ENCODE measurements around the gene ANGEL1.
A peak's percentile ranks its signal among the peaks of the same experiment; 100 is the strongest.

Gene ANGEL1, protein sequence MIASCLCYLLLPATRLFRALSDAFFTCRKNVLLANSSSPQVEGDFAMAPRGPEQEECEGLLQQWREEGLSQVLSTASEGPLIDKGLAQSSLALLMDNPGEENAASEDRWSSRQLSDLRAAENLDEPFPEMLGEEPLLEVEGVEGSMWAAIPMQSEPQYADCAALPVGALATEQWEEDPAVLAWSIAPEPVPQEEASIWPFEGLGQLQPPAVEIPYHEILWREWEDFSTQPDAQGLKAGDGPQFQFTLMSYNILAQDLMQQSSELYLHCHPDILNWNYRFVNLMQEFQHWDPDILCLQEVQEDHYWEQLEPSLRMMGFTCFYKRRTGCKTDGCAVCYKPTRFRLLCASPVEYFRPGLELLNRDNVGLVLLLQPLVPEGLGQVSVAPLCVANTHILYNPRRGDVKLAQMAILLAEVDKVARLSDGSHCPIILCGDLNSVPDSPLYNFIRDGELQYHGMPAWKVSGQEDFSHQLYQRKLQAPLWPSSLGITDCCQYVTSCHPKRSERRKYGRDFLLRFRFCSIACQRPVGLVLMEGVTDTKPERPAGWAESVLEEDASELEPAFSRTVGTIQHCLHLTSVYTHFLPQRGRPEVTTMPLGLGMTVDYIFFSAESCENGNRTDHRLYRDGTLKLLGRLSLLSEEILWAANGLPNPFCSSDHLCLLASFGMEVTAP

DNA sequence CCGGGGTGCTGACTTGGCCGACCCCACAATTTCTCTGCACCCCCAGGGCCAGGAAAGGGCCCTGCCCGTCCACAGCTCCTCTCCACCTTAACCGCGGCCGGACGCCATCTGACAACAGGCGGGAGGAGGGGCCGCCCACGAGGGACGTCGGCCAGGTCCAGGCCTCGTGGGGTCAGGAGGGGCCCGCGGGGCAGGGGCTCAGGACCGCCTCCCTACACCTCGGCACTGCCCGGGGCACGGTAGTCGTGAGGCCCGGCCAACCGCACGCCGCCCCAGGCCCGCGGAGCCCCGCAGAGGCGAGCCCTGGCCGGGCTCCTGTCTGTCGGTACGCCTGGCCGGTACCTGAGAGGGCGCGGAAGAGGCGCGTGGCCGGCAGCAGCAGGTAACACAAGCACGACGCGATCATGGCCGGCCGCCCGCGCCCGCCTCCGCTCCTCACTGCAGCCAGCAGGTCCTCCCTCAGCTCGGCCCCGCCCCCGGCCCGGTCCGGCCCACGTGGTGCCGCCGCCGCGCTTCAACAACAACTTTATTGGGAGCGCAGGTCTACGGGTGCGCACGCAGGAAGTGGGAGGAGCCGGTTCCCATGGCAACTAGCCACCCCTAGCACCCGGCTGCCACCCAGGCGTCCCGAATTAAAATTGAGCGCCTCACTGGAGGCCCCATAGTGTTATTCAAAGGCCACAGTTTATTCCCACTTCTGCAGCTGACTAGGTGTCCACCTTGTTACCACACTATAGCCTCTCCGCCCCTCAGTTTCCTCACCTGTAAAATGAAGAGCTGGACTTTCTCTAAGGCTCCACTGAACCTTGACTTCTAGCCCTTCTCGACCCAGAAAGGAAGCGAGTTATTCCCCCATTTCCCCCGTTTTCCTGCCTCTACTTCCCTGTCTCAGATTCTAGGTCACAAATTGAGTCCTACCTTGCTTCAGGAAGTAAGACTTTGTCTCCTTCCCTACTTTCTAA is at the start of gene ANGEL1:
Gene ANGEL1, minus strand, starts transcription at position 461 of the 962 bp plus-strand sequence. Its CDS starts 55 bp downstream, at position 406.
- DNase-seq (ENCODE audit: low spot score) = peak; percentile 95

DNA sequence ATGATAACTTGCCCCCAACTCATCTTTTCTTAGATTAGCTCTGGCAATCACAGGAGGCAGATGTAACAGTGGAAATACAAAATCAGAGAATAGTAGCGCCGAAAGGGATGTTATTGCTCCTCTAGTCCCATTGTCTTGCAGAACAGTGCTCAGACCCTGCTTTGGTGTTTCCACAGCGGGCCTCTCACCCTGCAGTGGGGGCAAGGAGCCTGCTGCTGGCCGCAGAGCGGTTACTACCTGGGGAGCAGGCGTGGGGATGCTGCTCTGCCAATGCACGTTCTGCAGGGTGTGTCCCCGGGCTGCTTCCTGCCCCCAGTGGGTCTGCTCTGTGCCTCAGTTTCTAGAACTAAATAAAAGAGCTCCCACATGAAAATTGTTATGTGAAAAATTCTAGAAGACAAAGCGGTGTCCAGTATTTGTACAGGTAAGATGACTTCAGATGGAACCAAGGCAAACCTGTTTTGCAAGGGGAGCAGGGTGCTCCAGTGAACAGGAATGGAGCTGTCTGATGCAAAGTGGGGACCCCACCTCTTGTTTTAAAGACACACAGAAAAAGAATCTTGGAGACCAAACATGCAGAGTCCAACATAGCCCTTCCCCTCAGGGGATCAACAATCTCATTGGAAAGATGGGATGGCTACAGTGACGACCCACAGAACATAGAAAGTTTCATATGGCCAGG is 49.0 kb upstream of the ANGEL1 start:
- no peak for DNase-seq (ENCODE audit: low spot score)

DNA sequence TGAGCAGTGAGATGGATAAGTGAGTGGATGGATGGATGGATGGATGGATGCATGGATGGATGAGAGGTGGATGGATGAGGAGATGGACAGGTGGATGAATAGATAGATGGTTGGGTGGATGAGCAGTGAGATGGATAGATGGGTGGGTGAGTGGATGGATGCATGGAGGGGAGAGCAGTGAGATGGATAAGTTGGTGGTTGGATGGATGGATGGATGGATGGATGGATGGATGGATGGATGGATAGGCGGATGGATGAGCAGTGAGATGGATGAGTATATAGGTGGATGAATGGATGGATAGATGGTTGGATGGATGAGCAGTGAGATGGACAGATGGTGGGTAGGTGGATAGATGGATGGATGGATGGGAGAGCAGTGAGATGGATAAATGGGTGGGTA is 44.1 kb upstream of the ANGEL1 start:
- no peak for DNase-seq (ENCODE audit: low spot score)

- DNase-seq (ENCODE audit: low spot score) = no peak
These were observed 42.4 kb upstream of the ANGEL1 start for GRCh38 chr14:76855066-76855465.

DNA sequence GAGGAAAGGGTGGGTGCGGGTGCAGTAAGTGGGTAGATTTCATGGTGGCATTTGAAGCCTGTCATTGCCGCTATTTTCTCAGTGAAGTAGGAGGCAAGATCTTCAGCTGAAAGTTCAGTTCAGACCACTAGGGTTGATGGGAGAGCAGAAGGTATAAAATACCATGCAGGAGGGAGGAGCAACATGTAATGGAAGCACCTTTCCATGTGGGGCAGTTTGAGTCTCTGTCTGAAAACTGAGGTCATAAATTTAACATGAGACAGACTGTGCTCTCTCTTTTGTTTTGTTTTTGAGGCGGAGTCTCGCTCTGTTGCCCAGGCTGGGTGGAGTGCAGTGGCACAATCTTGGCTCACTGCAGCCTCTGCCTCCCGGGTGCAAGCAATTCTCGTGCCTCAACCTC is 36.2 kb upstream of the ANGEL1 start:
- no peak for DNase-seq (ENCODE audit: low spot score)

GRCh38 chr14:76846331-76847047 is 33.8 kb upstream of the ANGEL1 start:
- DNase-seq (ENCODE audit: low spot score) = no peak

- DNase-seq (ENCODE audit: low spot score) = peak; percentile 53
These were observed 31.5 kb upstream of the ANGEL1 start for GRCh38 chr14:76844223-76844622.

DNA sequence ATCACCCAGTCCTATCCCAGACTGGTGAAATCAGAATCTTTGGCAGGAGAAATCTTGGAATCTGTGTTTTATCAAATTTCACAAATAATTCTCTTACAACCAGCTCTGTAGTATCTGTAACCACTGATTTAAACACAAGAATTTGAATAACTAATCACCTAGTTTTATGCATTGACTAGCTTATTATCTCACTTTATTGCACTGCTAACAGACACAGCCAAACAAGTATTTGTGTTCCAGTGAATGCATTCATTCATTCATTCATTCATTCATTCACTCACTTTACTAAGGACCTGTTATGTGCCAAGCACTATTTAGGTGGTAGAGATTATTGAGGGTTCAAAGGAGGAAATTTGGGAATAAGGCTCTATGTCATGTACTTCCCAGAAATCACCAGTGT is 29.7 kb upstream of the ANGEL1 start:
- DNase-seq (ENCODE audit: low spot score) = no peak

GRCh38 chr14:76837524-76837923 is 24.8 kb upstream of the ANGEL1 start:
- no peak for DNase-seq (ENCODE audit: low spot score)

GRCh38 chr14:76836029-76836630 is 23.4 kb upstream of the ANGEL1 start:
- no peak for DNase-seq (ENCODE audit: low spot score)

- no peak for DNase-seq (ENCODE audit: low spot score)
These were observed 21.6 kb upstream of the ANGEL1 start for GRCh38 chr14:76834241-76834661.

DNA sequence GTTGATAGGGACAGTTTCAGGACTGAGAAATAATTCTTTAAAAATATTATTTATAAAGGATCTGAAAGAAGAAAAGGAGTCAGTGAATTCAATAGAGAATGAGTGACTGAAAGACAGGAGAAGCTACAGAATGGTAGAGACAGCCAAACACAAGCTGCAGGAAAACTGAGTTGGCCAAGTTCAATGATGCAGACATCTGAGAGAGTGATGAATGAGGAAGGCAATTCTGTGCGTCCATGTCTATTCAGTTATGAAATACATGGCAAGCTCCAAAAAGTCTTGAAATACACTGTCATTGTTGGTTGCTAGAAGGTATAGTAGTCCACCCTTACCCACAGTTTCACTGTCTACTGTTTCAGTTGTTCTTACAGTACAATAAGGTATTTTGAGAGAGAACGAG is 20.3 kb upstream of the ANGEL1 start:
- no peak for DNase-seq (ENCODE audit: low spot score)

DNA sequence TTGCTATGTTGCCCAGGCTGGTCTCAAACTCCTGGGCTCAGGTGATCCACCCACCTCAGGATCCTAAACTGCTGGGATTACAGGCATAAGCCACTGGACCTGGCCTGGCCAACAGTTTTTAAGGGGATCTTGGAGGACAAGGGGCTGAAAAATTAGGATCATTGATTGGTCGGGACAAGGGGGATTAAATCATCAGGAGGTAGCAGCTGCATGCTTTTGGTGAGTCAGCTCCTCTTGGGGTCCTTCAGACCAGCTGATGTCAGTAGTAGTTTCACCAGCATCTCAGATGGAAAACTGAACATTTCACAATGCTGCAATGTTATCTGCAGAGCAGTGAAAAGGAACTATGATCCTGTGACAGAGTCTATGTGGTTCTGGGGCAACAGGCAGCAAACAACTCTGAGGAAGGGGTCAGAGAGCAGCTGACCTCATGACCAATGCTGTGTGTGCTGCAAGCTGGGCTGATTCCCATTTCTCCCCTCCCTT is 19.9 kb upstream of the ANGEL1 start:
- DNase-seq (ENCODE audit: low spot score) = no peak

DNA sequence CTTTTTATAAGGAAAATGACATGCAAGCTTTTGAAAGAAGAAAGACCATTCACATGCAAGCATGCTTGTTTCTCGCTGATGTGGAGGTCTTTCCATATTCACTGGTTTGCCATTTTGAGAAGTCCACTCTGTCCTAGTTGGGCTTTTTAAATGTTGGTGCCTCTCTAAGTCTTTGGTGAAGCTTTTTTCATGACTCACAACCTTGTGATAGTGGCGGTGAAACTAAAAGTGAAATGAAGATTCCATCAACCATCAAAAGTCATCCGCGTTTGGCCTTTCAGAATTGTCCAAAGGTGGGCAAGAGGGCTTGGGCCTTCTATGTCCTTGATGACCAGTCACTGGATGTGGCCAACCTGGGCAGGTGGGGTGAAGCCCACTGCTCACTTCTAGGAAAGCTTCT is 17.9 kb upstream of the ANGEL1 start:
- no peak for DNase-seq (ENCODE audit: low spot score)

- DNase-seq (ENCODE audit: low spot score) = no peak
These were observed 17.2 kb upstream of the ANGEL1 start for GRCh38 chr14:76829650-76830421.

- no peak for DNase-seq (ENCODE audit: low spot score)
These were observed 16.3 kb upstream of the ANGEL1 start for GRCh38 chr14:76829013-76829365.

DNA sequence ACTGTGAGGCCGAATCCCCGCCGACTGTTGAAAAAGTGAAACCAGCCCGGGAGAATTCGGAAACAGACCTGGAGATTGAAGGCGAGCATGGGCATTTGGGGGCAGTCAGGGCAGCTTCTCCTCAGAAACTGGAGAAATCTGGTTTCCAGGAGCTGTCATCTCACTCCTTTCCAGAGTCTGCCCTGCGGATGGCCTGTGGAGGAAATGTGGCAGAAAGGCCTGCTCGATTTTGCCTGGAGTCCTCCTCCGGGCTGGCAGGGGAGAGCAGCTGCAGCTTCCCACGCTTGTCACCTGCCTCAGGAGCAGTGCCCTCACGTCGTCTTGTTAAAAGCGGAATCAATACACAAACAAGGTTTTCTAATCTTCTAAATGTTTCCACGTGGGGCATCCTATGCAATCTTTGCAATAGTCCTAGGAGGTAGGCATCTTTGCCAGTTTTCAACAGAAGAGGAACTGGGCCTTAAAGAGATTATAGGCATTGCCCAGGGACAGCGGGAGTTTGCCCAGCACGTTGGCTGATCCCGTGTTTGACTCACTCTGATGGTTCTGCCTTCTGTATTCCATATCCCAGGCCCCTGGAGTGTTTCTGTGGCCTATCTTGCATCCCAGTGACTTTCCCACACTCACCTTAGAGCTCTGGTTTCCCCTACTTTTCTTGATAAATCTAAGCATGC is 15.8 kb upstream of the ANGEL1 start:
- DNase-seq (ENCODE audit: low spot score) = no peak

DNA sequence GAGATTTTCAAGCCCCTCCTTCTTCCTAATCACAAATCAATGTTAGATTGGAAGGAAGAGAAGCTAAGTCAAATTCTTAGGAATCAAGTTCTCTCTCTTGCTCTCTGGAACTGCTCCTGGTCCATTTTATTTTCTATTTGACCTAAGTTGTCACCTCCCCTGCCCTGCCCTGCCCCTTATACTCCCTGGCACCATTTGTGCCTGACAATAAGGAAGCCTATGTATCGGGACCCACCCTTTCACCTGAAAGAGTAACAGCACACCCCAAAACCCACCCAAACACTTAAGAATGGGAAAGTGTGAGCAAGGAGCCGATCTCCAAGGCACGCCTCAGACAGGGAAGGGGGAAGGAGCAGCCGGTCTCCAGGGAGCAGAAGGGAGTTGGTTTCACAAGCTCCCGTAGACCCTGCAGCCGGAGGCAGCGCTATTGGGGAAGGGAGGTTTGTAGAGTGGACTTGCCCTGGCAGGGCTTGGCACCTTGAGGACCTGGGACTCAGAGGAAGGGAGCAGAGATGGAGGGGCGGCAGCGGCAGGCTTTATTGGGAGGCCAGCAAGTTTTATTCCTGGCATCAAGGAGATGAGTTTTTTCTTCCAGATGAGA is 15.1 kb upstream of the ANGEL1 start:
- no peak for DNase-seq (ENCODE audit: low spot score)

DNA sequence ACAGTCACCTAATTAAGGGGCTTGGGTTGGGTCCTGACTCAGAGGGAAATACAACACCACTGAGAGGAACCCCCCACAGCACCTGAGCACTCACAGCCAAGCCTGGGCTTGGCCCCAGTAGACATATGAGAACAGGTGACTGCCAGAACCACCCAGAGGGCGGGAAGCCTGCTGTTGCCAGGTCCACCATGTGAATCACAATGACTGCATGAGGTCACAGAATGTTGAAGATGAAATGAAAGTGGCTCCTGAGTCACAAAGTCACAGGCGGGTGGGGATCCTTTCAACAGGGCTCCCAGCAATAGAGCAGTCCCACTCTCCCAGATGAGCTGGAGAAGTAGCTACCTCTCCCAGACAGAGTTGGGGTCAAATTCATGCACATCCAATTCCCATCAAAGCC is 13.4 kb upstream of the ANGEL1 start, which contains the start of gene LRRC74A:
Gene LRRC74A, plus strand, starts transcription at position 287 of the 400 bp plus-strand sequence. CDS start 290 bp downstream, outside the sequence.
- no peak for DNase-seq (ENCODE audit: low spot score)

Data from activated CD4-positive, alpha-beta T cell treated with anti-CD3 and anti-CD28 coated beads, Interleukin-2, Interleukin-4, amounts not matched to agents 100 ng/mL and 50 ng/mL, durations not matched to agents 16 hours and 8 hours (primary cell).